CD4-positive, alpha-beta T cell treated with Interferon gamma for 1 hour (primary cell): ENCODE results near the gene COL6A1.
"Not testable (repeated sequence)": the region's sequence is repeated elsewhere in the genome, so short reads cannot be mapped to it uniquely, and the experiment has no call there.

Experiments
- DNase-seq: peaks from one replicate; pipeline ENCODE4 v3.0.0-alpha.2; 2020

The COL6A1 gene

GRCh38 chr21:45994759-45995685 is 13.5 kb downstream of the COL6A1 start:
- DNase-seq = no peak

- DNase-seq = no peak
Observed at GRCh38 chr21:45995686-45996179, 14.2 kb downstream of the COL6A1 start.

- DNase-seq = no peak
Observed at GRCh38 chr21:45996311-45997204, 15.0 kb downstream of the COL6A1 start.

GRCh38 chr21:45997205-45997494 is 15.6 kb downstream of the COL6A1 start:
- DNase-seq = no peak

GRCh38 chr21:45997495-45998275 is 16.1 kb downstream of the COL6A1 start:
- DNase-seq = no peak

- no peak for DNase-seq
Observed at GRCh38 chr21:45998276-45998701, 16.7 kb downstream of the COL6A1 start.

- no peak for DNase-seq
Observed at GRCh38 chr21:45998871-45999580, 17.5 kb downstream of the COL6A1 start.

- DNase-seq = no peak
Observed at GRCh38 chr21:45999581-46000181, 18.1 kb downstream of the COL6A1 start.

- no peak for DNase-seq
Observed at GRCh38 chr21:46000182-46000730, 18.7 kb downstream of the COL6A1 start.

- DNase-seq = no peak
Observed at GRCh38 chr21:46000731-46001641, 19.4 kb downstream of the COL6A1 start.

- DNase-seq = no peak
Observed at GRCh38 chr21:46001821-46002681, 20.5 kb downstream of the COL6A1 start.

GRCh38 chr21:46002841-46003574 is 21.4 kb downstream of the COL6A1 start:
- no peak for DNase-seq

- DNase-seq = no peak
Observed at GRCh38 chr21:46003575-46004007, 22.0 kb downstream of the COL6A1 start.

GRCh38 chr21:46004168-46004861 is 22.7 kb downstream of the COL6A1 start:
- DNase-seq = no peak

GRCh38 chr21:46005081-46005480 is 23.5 kb downstream of the COL6A1 start:
- DNase-seq = no peak

GRCh38 chr21:46005481-46005881 is 23.9 kb downstream of the COL6A1 start:
- no peak for DNase-seq

- DNase-seq = not testable (repeated sequence)
Observed at GRCh38 chr21:46005894-46006546, 24.4 kb downstream of the COL6A1 start.
